NCI-H2196 (cell line): ENCODE data around the gene RSRC1.
"Not testable (repeated sequence)": the region's sequence is repeated elsewhere in the genome, so short reads cannot be mapped to it uniquely, and the experiment has no call there.

Experiments
- DNase-seq: peaks from one replicate; lab custom pipeline; 2025; ENCODE audit not compliant: unreplicated experiment; lab: John Stamatoyannopoulos, UW

The RSRC1 gene

DNA sequence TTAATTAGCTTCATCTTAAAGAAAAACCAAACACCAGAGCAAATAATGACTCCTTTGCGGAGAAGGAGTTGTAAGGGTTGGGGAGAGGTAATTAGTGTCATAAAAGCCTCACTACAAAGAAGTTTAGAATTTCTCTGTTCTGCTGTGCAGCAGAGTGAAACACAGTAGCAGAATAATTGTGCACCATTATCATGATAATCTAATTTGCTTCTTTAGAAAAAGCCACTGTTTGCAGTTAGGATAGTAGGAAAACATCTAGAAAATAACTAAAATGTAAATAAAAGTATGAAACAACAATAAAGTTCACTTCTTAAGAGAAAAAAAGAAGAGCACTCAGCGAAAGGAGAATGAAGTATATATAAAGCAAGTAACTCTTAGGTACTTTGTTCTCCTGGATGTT lies 9.2 kb upstream of the RSRC1 start:
- no peak for DNase-seq

DNA sequence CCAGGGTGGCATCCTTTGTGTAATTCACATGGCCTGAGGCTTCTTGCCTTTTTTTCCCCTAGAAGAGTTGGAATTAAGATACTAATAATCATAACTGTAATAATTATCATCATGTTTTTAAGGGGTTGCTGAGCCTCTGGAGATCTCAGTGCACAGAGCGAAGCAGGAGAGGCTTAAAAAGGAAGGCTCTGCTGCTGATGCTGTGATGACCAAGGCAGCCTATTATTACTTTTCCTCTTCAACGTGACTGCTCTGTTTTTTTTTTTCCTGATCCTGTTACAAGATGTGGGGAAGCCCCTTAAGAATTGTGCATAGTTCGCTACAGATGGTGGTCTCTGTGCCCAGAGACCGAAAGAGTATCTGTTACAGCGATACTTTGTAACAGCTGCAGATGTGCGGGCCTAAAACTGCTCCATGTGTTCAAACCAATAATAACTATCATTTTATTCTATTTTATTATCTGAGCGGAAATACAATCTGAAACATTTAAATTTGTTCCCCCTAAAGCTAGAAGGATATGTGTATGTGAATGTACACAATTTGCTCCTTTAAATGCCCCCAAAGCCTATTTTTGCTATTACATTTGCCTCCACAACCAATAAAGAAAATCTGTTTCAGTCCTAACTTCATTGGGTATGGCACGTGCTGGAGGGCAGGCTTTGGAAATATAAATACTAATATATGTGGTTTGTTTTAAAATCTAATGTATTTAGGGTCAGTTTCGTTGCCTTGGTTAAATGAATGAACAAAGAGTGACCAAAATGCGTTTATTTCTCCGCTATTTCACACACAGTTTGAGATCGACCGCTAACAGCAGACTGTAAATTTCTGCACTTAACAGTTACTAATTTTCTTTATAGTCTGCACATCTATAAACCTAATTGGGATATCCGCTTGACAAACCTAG lies 8.3 kb upstream of the RSRC1 start:
- DNase-seq = no peak

DNA sequence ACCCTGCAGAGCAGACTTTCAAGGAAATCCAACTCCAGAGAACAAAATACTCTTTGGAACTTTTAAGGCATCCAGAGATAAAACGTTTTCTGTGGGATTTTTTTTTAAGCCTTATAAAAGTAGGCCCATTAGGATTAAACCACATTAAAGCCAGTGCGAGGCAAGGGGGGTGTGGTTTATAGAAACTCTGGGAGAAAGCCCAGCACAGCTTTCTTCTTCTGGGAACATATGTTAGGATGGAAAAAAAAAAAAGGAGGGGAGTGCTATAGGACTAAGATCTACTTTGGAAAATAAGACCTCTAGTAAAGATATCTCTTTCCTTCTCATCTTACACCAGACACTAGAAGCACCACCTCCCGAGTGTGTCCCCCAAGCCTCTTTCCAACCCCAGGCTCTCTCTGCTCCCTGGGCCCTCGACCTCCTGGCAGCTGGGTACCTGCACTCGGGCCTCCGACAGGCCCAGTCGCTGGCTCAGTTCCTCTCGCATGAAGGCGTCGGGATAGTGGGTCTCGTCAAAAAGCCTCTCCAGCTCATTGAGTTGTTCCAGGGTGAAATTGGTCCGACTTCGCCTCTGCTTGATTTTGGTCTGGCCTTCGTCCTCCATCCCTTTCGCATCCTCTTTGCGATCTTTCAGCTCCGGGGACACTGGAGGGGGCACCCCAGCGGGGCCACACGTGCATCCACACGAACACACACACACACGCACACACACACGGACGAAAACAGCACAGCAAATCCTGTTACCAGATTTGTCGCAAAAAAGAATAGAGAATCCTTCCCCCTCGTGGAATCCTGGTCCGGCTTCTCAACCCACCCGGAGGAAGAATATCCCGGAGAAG lies 7.4 kb upstream of the RSRC1 start:
- no peak for DNase-seq

DNA sequence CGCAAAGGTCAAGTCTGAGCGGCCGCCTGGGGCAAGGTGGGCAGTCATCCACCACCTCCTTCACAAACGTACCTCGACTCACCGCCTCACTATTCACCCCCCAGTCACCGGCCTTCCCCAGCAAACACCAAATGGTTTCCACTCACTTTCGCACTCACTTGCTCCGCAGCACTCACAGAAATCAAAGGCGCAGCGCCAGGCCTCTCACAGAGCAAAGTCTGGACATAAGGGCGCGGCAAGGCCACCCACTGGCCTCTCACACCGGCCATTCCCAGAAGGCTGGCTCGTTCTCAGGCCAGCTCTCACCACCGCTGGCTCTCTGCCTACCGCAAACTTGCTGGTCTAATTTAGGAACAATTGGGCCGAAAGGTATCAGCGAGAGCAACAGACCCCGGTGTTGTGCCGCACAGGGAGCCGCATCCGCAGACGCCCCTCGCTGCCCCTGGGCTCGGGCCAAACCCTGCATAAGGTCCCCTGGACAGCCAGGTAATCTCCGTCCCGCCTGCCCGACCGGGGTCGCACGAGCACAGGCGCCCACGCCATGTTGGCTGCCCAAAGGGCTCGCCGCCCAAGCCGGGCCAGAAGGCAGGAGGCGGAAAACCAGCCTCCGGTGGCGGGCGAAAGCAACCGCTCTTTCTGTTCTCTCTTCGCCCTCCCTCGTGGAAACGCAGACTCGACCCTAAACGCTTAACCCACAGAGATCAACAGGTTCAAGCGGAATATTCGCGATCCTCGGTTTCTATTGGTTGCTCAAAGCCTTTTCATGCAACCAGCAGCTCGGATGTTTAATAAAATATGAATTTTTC lies 6.6 kb upstream of the RSRC1 start:
- DNase-seq = no peak

- DNase-seq = no peak
Measured at GRCh38 chr3:158103887-158104327, 6.0 kb upstream of the RSRC1 start.

GRCh38 chr3:158104431-158104921 lies 5.4 kb upstream of the RSRC1 start:
- no peak for DNase-seq

DNA sequence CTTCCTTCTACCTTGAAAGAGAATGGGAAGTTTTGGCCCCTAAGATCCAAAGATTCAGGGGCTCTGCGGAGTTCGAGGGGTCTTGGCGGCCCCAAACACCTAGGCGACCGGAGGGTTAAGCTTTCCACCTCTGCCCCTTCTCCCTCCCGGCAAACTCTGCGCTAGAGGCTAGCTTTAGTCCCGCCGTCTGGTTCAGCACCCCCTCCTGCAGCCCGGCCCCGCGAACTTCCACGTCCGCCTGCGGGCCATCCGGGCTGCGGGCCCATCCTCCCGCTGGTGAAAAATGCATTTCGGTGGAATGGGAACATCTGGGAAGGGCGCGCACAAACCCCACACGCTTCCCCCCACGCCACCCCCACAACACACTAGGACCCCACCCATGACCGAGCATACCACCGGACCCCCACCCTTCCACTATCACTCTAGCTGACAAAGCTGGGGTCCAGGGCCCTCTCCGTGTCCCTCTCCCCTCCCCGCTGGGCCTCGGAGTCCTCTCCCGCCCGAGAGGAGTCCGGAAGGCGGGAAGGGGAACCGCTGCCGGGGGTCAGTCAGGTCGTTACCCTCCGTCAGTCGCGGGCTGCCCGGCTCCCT lies 4.7 kb upstream of the RSRC1 start:
- no peak for DNase-seq

DNA sequence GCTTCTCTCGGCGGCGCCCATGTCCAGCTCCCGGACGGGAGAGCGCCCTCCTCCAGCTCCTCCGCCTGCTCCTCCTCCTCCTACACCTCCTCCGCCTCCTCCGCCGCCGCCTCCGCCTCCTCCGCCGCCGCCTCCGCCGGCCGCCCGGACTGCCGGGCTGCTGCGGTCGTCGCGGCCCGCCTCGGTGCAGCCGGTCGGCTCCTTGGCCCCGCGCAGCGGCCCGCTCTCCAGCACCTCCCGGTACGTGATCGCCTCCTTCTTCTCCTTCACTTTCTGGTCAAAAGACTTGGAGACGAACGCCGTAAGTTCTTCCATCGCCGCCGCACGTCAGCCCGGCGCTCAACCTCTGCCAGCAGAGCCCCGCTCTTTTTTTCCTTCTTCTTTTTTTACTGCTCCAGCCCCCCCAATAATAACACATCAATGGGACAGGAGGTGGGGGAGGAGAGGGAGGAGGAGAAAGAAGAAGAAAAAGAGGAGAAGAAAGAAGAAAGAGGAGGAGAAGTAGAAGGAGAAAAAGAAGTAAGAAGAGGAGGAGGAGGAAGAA lies 4.1 kb upstream of the RSRC1 start:
- DNase-seq = peak; percentile 65

GRCh38 chr3:158106766-158107471 lies 3.0 kb upstream of the RSRC1 start:
- peak; percentile 73 for DNase-seq

DNA sequence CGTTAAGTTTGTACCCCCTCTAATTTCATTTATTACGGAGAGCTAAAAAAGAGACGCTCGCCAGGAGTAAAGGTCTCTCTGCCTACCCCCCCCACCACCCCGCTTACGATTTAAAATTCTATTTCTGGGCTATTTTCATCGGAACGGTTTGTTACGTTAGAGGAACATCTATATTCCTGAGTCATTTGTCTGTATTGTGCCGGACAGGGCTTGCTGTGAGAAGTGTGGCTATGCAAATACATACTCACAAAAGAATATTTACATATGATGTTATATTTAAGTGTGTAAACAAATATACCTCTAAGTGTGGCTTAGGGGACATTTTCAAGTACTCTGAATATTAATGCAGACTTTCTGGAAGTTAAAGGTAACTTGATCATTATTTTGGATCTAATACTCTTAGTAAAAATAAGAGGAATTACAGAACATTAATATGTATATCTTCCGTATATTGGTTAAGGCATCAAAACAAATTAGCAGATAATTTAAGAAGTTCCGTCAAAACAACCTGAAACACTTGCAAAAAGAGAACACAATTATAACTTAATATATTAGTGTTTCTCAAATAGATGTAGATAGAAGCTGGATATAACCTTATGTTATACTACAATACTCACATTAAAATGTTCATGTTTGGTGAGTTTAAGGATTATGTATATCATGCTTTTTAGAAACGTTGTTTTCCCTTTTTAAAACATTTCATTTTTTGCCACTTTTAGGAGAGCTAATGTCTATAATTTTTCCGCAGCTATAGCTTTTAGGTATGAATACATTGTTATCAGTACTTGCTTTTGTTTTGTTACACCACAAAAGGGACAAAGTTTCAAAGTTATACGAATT lies 2.1 kb upstream of the RSRC1 start:
- no peak for DNase-seq

- DNase-seq = no peak
Measured at GRCh38 chr3:158108445-158108985, 1.4 kb upstream of the RSRC1 start.

GRCh38 chr3:158109295-158109803 lies 540 bp upstream of the RSRC1 start:
- no peak for DNase-seq

- no peak for DNase-seq
Measured at GRCh38 chr3:158110658-158111018, 749 bp downstream of the RSRC1 start.

- no peak for DNase-seq
Measured at GRCh38 chr3:158111861-158112260, 2.0 kb downstream of the RSRC1 start.

DNA sequence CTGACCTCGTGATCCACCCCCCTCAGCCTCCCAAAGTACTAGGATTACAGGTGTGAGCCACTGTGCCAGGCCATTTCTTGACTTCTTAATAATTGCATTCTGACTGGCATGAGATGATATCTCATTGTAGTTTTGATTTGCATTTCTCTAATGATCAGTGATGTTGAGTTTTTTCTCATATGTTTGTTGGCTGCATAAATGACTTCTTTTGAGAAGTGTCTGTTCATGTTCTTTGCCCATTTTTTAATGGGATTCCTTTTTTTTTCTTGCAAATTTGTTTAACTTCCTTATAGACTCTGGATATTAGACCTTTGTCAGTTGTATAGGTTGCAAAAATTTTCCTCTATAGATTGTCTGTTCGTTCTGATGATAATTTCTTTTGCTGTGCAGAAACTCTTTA lies 3.7 kb downstream of the RSRC1 start:
- not testable (repeated sequence) for DNase-seq

DNA sequence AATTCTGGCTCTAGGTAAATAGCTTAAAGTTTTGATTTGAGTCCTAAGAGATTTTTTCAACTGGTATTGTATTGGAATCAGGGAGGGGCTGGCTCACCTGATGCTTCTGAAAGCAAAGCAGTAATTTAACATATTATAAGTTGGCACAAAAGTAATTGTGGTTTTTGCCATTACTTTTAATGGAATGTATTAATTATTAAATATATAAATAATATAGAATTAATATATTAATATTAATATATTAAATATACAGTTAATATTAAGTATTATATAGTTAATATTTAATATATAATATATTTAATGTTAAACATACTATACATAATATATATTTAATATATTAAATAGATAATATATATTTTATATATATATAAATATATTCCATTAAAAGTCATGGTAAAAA lies 10.4 kb downstream of the RSRC1 start:
- DNase-seq = no peak

GRCh38 chr3:158121295-158121694 lies 11.4 kb downstream of the RSRC1 start:
- no peak for DNase-seq

DNA sequence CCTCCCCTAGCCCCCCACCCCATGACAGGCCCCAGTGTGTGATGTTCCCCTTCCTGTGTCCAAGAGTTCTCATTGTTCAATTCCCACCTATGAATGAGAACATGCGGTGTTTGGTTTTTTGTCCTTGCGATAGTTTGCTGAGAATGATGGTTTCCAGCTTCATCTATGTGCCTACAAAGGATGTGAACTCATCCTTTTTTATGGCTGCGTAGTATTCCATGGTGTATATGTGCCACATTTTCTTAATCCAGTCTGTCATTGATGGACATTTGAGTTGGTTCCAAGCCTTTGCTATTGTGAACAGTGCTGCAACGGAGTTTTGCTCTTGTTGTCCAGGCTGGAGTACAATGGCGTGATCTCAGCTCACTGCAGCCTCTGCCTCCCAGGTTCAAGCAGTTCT lies 12.8 kb downstream of the RSRC1 start:
- not testable (repeated sequence) for DNase-seq
